ENCODE results near the gene CRY1.

GRCh38 chr12:107103516-107103915 lies 10.2 kb upstream of the CRY1 start:
- TF ChIP-seq CTCF (IDR thresholded peaks at IDR 0.05) = no peak
- no peak for TF ChIP-seq CREB1 (CRISPR knock-in tag; IDR thresholded peaks at IDR 0.05)
- TF ChIP-seq MAX (CRISPR knock-in tag; IDR thresholded peaks at IDR 0.05) = no peak

Data from WTC11 (cell line).